Heart right ventricle (tissue), 16 donors: ENCODE results near the gene GYPC. TPM values are rescaled to one million over a fixed set of nuclear protein-coding genes. Genes with fewer than 3 reads are reported as not detected.
A peak's percentile ranks its signal among the peaks of the same experiment; 100 is the strongest.
"Not testable (repeated sequence)": the region's sequence is repeated elsewhere in the genome, so short reads cannot be mapped to it uniquely, and the experiment has no call there.

Experiments used
- ATAC-seq, 8 donors: fragments of 200-7000 bp; cut with Tn5 transposase; one replicate each; pipeline ENCODE4 v1.9.1; 2020; ENCODE audit warnings: mild to moderate bottlenecking in 8 of 8, moderate library complexity in 8 of 8, moderate number of reproducible peaks in 1 of 8
- DNase-seq, 2 donors: peaks; one replicate each; pipeline ENCODE4 v3.0.0-alpha.2; 2020
- H3K27ac ChIP-seq, 10 donors: fragments of 200-600 bp; sonication (generic) in 2 of 10; one replicate each; pipeline versions ENCODE4 v1.5.0 to v1.8.0; 2020 to 2022; ENCODE audit warnings: mild to moderate bottlenecking in 3 of 10
- H3K27me3 ChIP-seq, 7 donors: fragments of 200-600 bp; one replicate each; pipeline ENCODE4 v1.8.0; 2021 to 2022; ENCODE audit warnings: mild to moderate bottlenecking in 2 of 7
- H3K36me3 ChIP-seq, 9 donors: fragments of 200-600 bp; sonication (generic) in 1 of 9; one replicate each; pipeline versions ENCODE4 v1.5.0 to v1.8.0; 2020 to 2022; ENCODE audit warnings: mild to moderate bottlenecking in 2 of 9
- H3K4me1 ChIP-seq, 9 donors: fragments of 200-600 bp; sonication (generic) in 1 of 9; one replicate each; pipeline versions ENCODE4 v1.5.0 to v1.8.0; 2020 to 2022; ENCODE audit warnings: mild to moderate bottlenecking in 4 of 9
- H3K4me3 ChIP-seq, 10 donors: fragments of 200-600 bp; sonication (generic) in 2 of 10; one replicate each; pipeline versions ENCODE4 v1.5.0 to v1.8.0; 2020 to 2022; ENCODE audit warnings: mild to moderate bottlenecking in 7 of 10, moderate library complexity in 2 of 10
- H3K9me3 ChIP-seq, 11 donors: fragments of 200-600 bp in 10 of 11; sonication (generic) in 2 of 11; one replicate each; pipeline versions ENCODE4 v1.5.0 to v1.8.0; 2013 to 2022; ENCODE audit warnings: mild to moderate bottlenecking in 2 of 11, control low read depth in 1 of 11, moderate library complexity in 1 of 11
- CTCF ChIP-seq, 9 donors: fragments of 200-600 bp; sonication (generic) in 2 of 9; IDR thresholded peaks; one replicate each; pipeline versions ENCODE4 v1.5.0 to v1.8.0; 2021 to 2022; ENCODE audit warnings: antibody characterized with exemption in 9 of 9, mild to moderate bottlenecking in 5 of 9, moderate library complexity in 1 of 9
- WGBS, 2 donors: extraction: QIAGEN DNeasy Blood & Tissue Kit; methylation state at CpG; one replicate each; pipeline ENCODE4 v1.1.7; 2013; ENCODE audit warnings: inconsistent platforms in 1 of 2; 5-methylcytosine and 5-hydroxymethylcytosine counted together
- intact Hi-C, 10 donors: fragments of 100-400 bp; cut with DNase I; formaldehyde crosslinking; loops; one replicate each; pipeline versions ENCODE4 v1.11.1 to v1.14.2; 2022
- polyA plus RNA-seq, 2 donors: library from polyadenylated mRNA; stranded (reverse); fragments of 200-250 nt; gene quantifications; one replicate each; pipeline ENCODE4 v1.2.3, GENCODE V29; 2013
- total RNA-seq, 10 donors: library from RNA; stranded (reverse); fragmentation: NEBNext Ultra II Directional in 3 of 10; extraction: Animal tissue kit (Norgen Biotek cat#: 25700) in 3 of 10; gene quantifications; one replicate each; pipeline versions ENCODE4 v1.2.1 to v1.2.4, GENCODE V29; 2021 to 2023
- donor health status: Arrhythmogenic right ventricular cardiomyopathy.
- donor health status: ischemic (EF 13 %, LVEDD 7.1; RV severe dilation, severe dysfunction).
- donor health status: healthy with polysubstance abuse.
- donor health status: DM: no; HTN: yes; CAD: no.
- donor health status: DM: no; HTN: no; CAD: no.
- donor health status: ischemic (EF 25% LVEDD 6.9; RV normal size, moderate dysfunction).
- donor health status: ischemic (EF 25% LVEDD 5.7; RV mildly dilated, moderate dysfunction).
- donor health status: healthy.
- donor health status: DM: yes; HTN: yes; CAD: no.
- donor health status: Ischemic cardiomyopathy.
- donor health status: ischemic (EF 35%, LVEDD 5.7; RV mildly dilated, moderate dysfunction).
- donor health status: nonischemic (EF 11% LVEDD 7.7; RV severe dilation, severe dysfunction).
- donor health status: DM: yes; HTN: yes; CAD: no.
- donor health status: PGD.
- donor health status: ischemic (EF 29% LVEDD 5.4; RV normal size, mild dysfunction).
- donor health status: nonischemic (EF 23%, LVEDD 6.1; RV moderate dilation, normal function).

GYPC gene
- total and polyA plus RNA-seq, 12 donors, result 80.3 to 408 (median 127) TPM

GRCh38 chr2:126686286-126686685 is 30.3 kb downstream of the GYPC start:
- 88 to 91% methylated on average over 5 of the region's 5 CpGs for WGBS, 2 donors
- Histone ChIP-seq H3K36me3 (peaks cover 0 to 57% (median 7%) of the 10 kb centered on the region in 9 donors), H3K4me3 (no peak overlapping the region), H3K27ac (peak overlapping the region in 3 of 10 donors; percentile 20 to 86 (median 76)), H3K4me1 (peaks cover 3 to 42% (median 20%) of the 10 kb centered on the region in 9 donors), H3K9me3 (peaks cover 0 to 3% (median 0%) of the 10 kb centered on the region in 11 donors), H3K27me3 (no peaks in the 10 kb centered on the region)
- intact Hi-C loops, result no loop called here
- DNase-seq (no peak), ATAC-seq (no peak)
- TF ChIP-seq CTCF (IDR thresholded peaks at IDR 0.05), result no peak

DNA sequence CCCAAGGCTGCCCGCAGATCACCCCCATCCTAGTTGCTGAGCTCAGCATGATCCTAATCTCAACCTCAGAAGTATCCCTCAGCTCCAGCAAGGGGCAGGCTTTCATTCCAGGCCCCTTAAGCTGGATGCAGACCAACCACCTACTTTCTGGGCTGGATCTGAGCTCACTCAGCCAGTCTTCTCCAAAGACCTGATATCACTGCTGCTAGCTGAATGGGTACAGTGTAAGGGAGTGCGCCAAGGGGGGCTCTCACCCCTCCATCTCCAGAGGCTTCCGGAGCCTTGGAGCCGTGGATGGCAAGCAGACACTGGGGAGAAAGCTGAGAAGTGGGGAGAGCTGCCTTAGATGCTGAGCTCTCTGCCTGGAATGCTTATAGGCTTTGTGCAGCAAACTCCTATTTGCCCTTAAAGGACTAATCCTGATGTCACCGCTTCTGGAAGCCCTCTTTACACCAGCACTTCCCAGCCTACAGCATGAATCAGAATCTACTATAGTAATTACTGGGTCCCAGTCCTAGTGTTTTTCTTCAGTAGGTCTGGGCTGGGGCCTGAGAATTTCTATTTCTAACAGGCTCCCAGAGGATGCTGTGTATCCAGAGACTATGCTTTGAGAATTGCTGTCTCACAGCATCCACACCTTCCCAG is 31.0 kb downstream of the GYPC start:
- TF ChIP-seq CTCF (IDR thresholded peaks at IDR 0.05), result no peak
- ATAC-seq (peak in 2 of 8 donors; percentile 14 to 16), DNase-seq (no peak)
- H3K4me1 ChIP-seq, result peaks cover 3 to 49% (median 22%) of the 10 kb centered on the region in 9 donors
- no peak overlapping the region for H3K4me3 ChIP-seq
- peaks cover 0 to 56% (median 7%) of the 10 kb centered on the region in 9 donors for H3K36me3 ChIP-seq
- no peaks in the 10 kb centered on the region for H3K27me3 ChIP-seq
- H3K9me3 ChIP-seq, result peaks cover 0 to 3% (median 0%) of the 10 kb centered on the region in 11 donors
- 83 to 87% methylated on average over 5 of the region's 5 CpGs for WGBS, 2 donors
- peak overlapping the region in 7 of 10 donors; percentile 20 to 86 (median 69) for H3K27ac ChIP-seq
- intact Hi-C loops, result no loop called here

DNA sequence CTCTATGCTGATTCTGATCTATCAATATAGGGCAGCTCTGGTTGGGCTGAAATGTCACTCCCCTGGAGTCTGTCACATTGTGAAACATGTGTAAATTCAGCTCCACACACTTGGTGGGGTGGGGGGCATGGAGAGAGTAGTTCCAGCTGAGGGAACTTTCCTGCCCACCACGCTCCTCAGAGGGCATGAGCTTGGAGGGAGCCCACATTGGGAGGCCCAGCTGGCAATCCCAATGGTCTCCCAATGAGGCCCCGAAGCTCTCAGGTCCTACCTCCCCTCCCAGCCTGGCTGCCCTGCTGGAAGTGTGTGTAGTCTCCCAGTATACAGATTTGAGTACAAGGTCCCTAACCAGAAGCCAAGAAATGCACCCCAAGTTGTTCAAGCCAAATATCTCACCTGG is 31.5 kb downstream of the GYPC start:
- peaks cover 0 to 3% (median 0%) of the 10 kb centered on the region in 11 donors for H3K9me3 ChIP-seq
- peak overlapping the region in 7 of 10 donors; percentile 20 to 86 (median 69) for H3K27ac ChIP-seq
- WGBS, 2 donors, result 96 to 98% methylated on average over 2 of the region's 2 CpGs
- TF ChIP-seq CTCF (IDR thresholded peaks at IDR 0.05), result no peak
- peaks cover 0 to 52% (median 7%) of the 10 kb centered on the region in 9 donors for H3K36me3 ChIP-seq
- peaks cover 3 to 49% (median 25%) of the 10 kb centered on the region in 9 donors for H3K4me1 ChIP-seq
- intact Hi-C loops, result no loop called here
- no peak overlapping the region for H3K4me3 ChIP-seq
- no peaks in the 10 kb centered on the region for H3K27me3 ChIP-seq
- ATAC-seq, result peak in 1 of 8 donors; percentile 2
- no peak for DNase-seq

DNA sequence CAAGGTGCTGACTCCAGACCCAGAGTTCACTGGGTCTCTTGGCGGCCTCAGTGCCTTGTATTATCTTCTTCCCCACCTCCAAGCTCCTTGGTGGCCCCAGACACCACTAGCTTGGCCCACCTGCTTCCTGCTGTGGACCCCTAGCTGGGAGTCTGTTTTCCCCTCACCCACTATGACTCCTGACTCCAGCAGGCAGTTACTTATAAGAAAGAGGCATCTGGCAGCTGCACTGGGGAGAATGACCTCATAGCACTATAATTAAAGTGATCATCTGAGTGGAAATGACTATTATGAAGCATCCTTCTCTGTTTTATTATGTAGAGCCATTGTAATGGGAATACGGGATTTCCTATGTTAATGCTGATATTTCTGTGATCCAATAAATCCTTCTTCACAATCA is 32.6 kb downstream of the GYPC start:
- H3K4me3 ChIP-seq, H3K9me3 ChIP-seq, H3K27me3 ChIP-seq, intact Hi-C loops, DNase-seq: not testable (repeated sequence)
- peak; percentile 42 to 83 (median 68) for ATAC-seq
- WGBS, 2 donors, result 42 to 46% methylated on average over 2 of the region's 2 CpGs
- H3K36me3 ChIP-seq, result peaks cover 0 to 52% (median 12%) of the 10 kb centered on the region in 9 donors
- peak overlapping the region in 9 of 10 donors; percentile 22 to 86 (median 58) for H3K27ac ChIP-seq
- H3K4me1 ChIP-seq, result peaks cover 3 to 53% (median 25%) of the 10 kb centered on the region in 9 donors

DNA sequence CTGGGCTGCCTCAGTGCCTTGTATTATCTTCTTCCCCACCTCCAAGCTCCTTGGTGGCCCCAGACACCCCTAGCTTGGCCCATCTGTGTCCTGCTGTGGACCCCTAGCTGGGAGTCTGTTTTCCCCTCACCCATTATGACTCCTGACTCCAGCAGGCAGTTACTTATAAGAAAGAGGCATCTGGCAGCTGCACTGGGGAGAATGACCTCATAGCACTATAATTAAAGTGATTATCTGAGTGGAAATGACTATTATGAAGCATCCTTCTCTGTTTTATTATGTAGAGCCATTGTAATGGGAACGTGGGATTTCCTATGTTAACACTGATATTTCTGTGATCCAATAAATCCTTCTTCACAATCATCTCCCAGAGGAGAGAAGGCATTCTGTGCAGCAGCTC is 36.3 kb downstream of the GYPC start:
- H3K4me3 ChIP-seq, H3K9me3 ChIP-seq, intact Hi-C loops, DNase-seq, H3K27me3 ChIP-seq: not testable (repeated sequence)
- peak overlapping the region in 5 of 10 donors; percentile 7 to 65 (median 57) for H3K27ac ChIP-seq
- ATAC-seq, result peak in 6 of 8 donors; percentile 7 to 77 (median 48)
- H3K36me3 ChIP-seq, result peaks cover 0 to 57% (median 27%) of the 10 kb centered on the region in 9 donors
- peaks cover 3 to 52% (median 28%) of the 10 kb centered on the region in 9 donors for H3K4me1 ChIP-seq
- WGBS, 2 donors, result 4 to 17% methylated on average over 1 of the region's 1 CpG

DNA sequence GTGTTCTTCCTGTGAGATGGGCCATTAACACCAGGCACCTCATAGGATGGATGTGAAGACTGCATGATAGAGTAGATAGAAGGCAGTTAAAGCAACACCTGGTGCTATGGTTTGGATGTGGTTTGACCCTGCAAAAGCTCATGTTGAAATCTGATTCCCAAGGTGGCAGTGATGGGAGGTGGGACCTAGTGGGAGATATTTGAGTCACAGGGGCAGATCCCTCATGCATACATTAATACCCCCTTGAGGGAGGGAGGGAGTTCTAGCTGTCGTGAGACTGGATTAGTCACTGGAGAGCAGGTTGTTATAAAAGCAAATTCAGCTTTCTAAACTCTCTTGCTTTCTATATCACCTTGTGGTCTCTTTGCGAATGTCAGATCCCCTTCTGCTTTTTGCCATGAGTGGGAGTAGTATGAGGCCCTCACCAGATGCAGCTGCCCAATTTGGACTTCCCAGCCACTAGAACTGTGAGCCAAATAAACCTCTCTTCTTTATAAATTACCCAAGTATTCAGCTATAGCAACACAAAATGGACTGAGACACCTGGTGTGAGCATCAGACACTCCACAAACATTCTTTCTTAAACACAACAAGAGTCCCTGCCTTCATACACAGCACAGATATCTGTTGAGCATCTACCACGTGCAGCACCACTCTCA is 37.1 kb downstream of the GYPC start:
- H3K27me3 ChIP-seq, intact Hi-C loops: not testable (repeated sequence)
- H3K36me3 ChIP-seq, result peaks cover 0 to 66% (median 36%) of the 10 kb centered on the region in 9 donors

More for the DNA sequence above, 37.1 kb downstream of the GYPC start:
- not testable (repeated sequence) for DNase-seq, H3K4me3 ChIP-seq, H3K9me3 ChIP-seq, ATAC-seq
- 98 to 99% methylated on average over 3 of the region's 3 CpGs for WGBS, 2 donors
- peak overlapping the region in 2 of 10 donors; percentile 63 to 65 for H3K27ac ChIP-seq
- H3K4me1 ChIP-seq, result peaks cover 3 to 44% (median 22%) of the 10 kb centered on the region in 9 donors
